Kidney (tissue), 14 donors: ENCODE measurements around the gene TBX19. TPM values are rescaled to one million over a fixed set of nuclear protein-coding genes. Genes with fewer than 3 reads are reported as not detected.

Experiments
- DNase-seq, 5 donors: peaks; one replicate each; pipeline ENCODE4 v3.0.0-alpha.2; 2013 to 2020
- FAIRE-seq: peaks from 2 replicates; lab custom pipeline; 2012; peaks lifted over from hg19 to GRCh38; lab: Jason Lieb, UNC
- H3K27ac ChIP-seq, 2 donors: one replicate each; pipeline ENCODE4 v1.7.0; 2013; ENCODE audit warnings: low read depth in 2 of 2, low read length in 2 of 2, inconsistent platforms in 1 of 2
- H3K27me3 ChIP-seq: one replicate; pipeline ENCODE4 v1.7.1; 2013; ENCODE audit warnings: low read length, inconsistent platforms; ENCODE audit not compliant: control insufficient read depth, insufficient read depth
- H3K36me3 ChIP-seq, 3 donors: one replicate each; pipeline versions ENCODE4 v1.7.0 to v1.7.1; 2013; ENCODE audit warnings: low read length in 3 of 3, control low read depth in 1 of 3, inconsistent platforms in 1 of 3; ENCODE audit not compliant: insufficient read depth in 3 of 3, control insufficient read depth in 2 of 3
- H3K4me1 ChIP-seq, 3 donors: one replicate each; pipeline versions ENCODE4 v1.7.0 to v1.7.1; 2013; ENCODE audit warnings: low read length in 3 of 3, inconsistent platforms in 1 of 3, low read depth in 1 of 3; ENCODE audit not compliant: control insufficient read depth in 2 of 3, insufficient read depth in 2 of 3
- H3K4me3 ChIP-seq, 3 donors: one replicate each; pipeline versions ENCODE4 v1.7.0 to v1.8.1; 2013; ENCODE audit warnings: low read length in 3 of 3, control low read depth in 1 of 3, inconsistent platforms in 1 of 3
- H3K9ac ChIP-seq, 3 donors: one replicate each; pipeline versions ENCODE4 v1.7.0 to v1.7.1; 2013; ENCODE audit warnings: low read length in 3 of 3, control low read depth in 1 of 3, inconsistent platforms in 1 of 3
- H3K9me3 ChIP-seq, 3 donors: one replicate each; pipeline versions ENCODE4 v1.7.0 to v1.7.1; 2013; ENCODE audit warnings: low read length in 3 of 3, control low read depth in 1 of 3, inconsistent platforms in 1 of 3; ENCODE audit not compliant: control insufficient read depth in 2 of 3, insufficient read depth in 1 of 3
- intact Hi-C: fragments of 100-400 bp; cut with DNase I; formaldehyde crosslinking; loops from one replicate; pipeline ENCODE4 v1.11.1; 2022
- polyA plus RNA-seq: library from polyadenylated mRNA; stranded (reverse); fragments of 350-450 nt; fragmentation: Illumina TruSeq; extraction: RNeasy Lipid Tissue Mini Kit (QIAGEN cat#74804); gene quantifications from one replicate; pipeline ENCODE4 v1.2.3, GENCODE V29; 2014; ENCODE audit warnings: low read depth, low replicate concordance; ENCODE audit not compliant: insufficient read depth
- total RNA-seq: library from RNA; stranded (reverse); fragmentation: NEBNext Ultra II Directional; extraction: Animal tissue kit (Norgen Biotek cat#: 25700); gene quantifications from one replicate; pipeline ENCODE4 v1.2.1, GENCODE V29; 2021
- TF ChIP-seq, protein P1 (sequence below): IDR thresholded peaks from 3 replicates; pipeline ENCODE4 v1.5.1; 2012; ENCODE audit warnings: mild to moderate bottlenecking, moderate library complexity, borderline replicate concordance; ENCODE audit not compliant: insufficient read depth; ENCODE audit errors: extremely low read depth
- donor health status: control.
- donor health status: control.
- donor health status: control.
- donor health status: control.
- donor health status: control.
- donor health status: DM: yes; HTN: yes; CAD: no.
- donor health status: Normal renal cell carcinoma (clear cell type).

The TBX19 gene
- total and polyA plus RNA-seq, 2 donors from 2014 or later: 1.6 to 2.0 TPM

DNA sequence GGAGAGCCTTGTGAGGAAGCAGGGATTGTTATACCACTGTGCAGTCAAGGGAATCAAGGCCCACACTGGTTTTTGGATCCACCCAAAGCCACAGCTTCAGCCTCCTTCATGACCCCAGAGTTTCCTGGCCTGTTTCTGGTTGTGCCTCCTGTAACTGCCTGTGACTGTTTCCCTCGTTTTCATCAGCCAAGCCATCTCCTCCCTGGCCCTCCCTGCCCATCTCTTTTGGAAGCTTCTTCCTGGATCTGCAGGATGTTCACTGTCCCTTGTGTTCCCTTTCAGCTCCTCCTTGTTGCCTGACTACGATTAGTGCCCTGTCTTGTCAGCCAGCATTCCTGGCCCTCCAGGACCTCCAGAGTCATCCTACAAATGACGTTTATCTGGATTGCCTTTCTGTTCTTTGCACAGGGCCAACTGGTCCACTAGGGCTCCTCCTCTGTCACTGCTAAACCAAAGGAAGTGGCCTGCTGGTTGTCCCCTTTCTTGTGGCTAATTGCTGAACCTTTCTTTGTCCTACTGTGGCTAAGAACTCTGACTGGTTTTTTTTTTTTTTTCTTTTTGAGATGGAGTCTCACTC is 37.0 kb upstream of the TBX19 start:
- Histone ChIP-seq H3K27ac (peak overlapping the region in 1 of 2 donors; percentile 54), H3K4me3 (no peak overlapping the region), H3K4me1 (peaks cover 0 to 14% (median 12%) of the 10 kb centered on the region in 3 donors), H3K9ac (no peak overlapping the region), H3K27me3 (no peaks in the 10 kb centered on the region), H3K36me3 (peaks cover under 1 to 19% (median 15%) of the 10 kb centered on the region in 3 donors), H3K9me3 (no peaks in the 10 kb centered on the region)
- FAIRE-seq: no peak
- intact Hi-C loops: no loop called here
- peak in 1 of 5 donors; percentile 19 for DNase-seq
- TF ChIP-seq, protein P1, sequence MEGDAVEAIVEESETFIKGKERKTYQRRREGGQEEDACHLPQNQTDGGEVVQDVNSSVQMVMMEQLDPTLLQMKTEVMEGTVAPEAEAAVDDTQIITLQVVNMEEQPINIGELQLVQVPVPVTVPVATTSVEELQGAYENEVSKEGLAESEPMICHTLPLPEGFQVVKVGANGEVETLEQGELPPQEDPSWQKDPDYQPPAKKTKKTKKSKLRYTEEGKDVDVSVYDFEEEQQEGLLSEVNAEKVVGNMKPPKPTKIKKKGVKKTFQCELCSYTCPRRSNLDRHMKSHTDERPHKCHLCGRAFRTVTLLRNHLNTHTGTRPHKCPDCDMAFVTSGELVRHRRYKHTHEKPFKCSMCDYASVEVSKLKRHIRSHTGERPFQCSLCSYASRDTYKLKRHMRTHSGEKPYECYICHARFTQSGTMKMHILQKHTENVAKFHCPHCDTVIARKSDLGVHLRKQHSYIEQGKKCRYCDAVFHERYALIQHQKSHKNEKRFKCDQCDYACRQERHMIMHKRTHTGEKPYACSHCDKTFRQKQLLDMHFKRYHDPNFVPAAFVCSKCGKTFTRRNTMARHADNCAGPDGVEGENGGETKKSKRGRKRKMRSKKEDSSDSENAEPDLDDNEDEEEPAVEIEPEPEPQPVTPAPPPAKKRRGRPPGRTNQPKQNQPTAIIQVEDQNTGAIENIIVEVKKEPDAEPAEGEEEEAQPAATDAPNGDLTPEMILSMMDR: no peak

DNA sequence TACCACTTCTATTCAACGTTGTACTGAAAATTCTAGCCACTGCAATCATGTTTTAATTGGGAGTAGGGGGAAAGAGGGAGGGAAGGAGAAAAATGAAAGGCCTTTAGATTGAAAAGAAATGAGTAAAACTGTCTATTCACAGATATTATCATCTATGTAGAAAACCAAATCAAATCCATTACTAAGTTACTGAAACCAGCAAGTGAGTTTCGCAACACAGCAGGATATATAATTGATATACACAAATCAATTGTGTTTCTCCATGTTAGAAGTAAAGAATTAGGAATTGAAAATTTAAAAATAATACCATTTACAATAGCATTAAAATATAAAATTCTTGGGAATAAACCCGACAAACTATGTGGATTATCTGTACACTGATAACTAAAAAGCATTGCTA is 35.6 kb upstream of the TBX19 start:
- intact Hi-C loops: no loop called here
- Histone ChIP-seq H3K4me1 (peaks cover 0 to 14% (median 12%) of the 10 kb centered on the region in 3 donors), H3K9me3 (no peaks in the 10 kb centered on the region), H3K27me3 (no peaks in the 10 kb centered on the region), H3K36me3 (peaks cover 0 to 16% (median 16%) of the 10 kb centered on the region in 3 donors), H3K9ac (no peak overlapping the region), H3K27ac (no peak overlapping the region), H3K4me3 (no peak overlapping the region)
- DNase-seq (no peak), FAIRE-seq (no peak)
- TF ChIP-seq, protein P1: no peak

DNA sequence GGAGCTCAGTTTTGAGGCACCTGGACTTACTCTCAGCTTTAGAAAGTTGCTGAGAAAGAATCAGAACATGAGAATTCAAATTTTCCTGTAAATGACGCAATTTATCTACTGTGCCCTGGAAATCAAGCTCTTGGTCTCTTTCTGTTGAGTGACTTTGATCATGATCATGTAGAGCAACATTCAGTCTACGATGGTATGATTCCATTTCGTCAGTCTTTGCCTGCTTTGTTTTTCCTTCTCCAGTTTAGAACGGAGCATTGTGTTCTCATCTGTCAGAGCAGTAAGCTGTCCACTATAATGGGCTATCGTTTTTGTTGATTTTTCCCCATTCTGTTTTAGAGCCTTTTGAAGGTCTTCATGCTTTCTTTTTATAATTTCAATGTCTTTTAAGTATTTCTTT is 34.2 kb upstream of the TBX19 start:
- FAIRE-seq: no peak
- no peaks in the 10 kb centered on the region for H3K9me3 ChIP-seq
- DNase-seq: no peak
- TF ChIP-seq, protein P1: no peak
- H3K27ac ChIP-seq: no peak overlapping the region
- intact Hi-C loops: no loop called here
- H3K27me3 ChIP-seq: no peaks in the 10 kb centered on the region
- H3K36me3 ChIP-seq: peaks cover 0 to 22% (median 16%) of the 10 kb centered on the region in 3 donors
- no peak overlapping the region for H3K4me3 ChIP-seq
- peaks cover 0 to 18% (median 12%) of the 10 kb centered on the region in 3 donors for H3K4me1 ChIP-seq
- H3K9ac ChIP-seq: no peak overlapping the region
